NCI-H2029 treated with DMSO at 0.1 percent for 48 hours (cell line): ENCODE measurements around the gene MYCBPAP.

Source experiments
- DNase-seq: peaks from one replicate; lab custom pipeline; 2025; lab: John Stamatoyannopoulos, UW

Gene MYCBPAP

GRCh38 chr17:50507871-50508572, at the start of gene MYCBPAP:
TSS of gene MYCBPAP (plus strand) at chr17:50508439. CDS start at chr17:50508675, 236 bp downstream.
- no peak for DNase-seq

GRCh38 chr17:50458701-50459676, 49.2 kb upstream of the MYCBPAP start:
- DNase-seq: peak; percentile 71

GRCh38 chr17:50459756-50460155, 48.5 kb upstream of the MYCBPAP start:
- no peak for DNase-seq

- no peak for DNase-seq
These were observed 47.3 kb upstream of the MYCBPAP start for GRCh38 chr17:50460831-50461526.

GRCh38 chr17:50461550-50462132, 46.6 kb upstream of the MYCBPAP start:
- DNase-seq: no peak

- DNase-seq: no peak
These were observed 45.8 kb upstream of the MYCBPAP start for GRCh38 chr17:50462446-50462845.

GRCh38 chr17:50464121-50464520, 44.1 kb upstream of the MYCBPAP start:
- DNase-seq: no peak

- DNase-seq: no peak
These were observed 43.5 kb upstream of the MYCBPAP start for GRCh38 chr17:50464736-50465135.

- no peak for DNase-seq
These were observed 43.1 kb upstream of the MYCBPAP start for GRCh38 chr17:50465171-50465570.

GRCh38 chr17:50465635-50466034, 42.6 kb upstream of the MYCBPAP start:
- DNase-seq: no peak

- DNase-seq: peak; percentile 33
These were observed 41.7 kb upstream of the MYCBPAP start for GRCh38 chr17:50466371-50467113.

- DNase-seq: no peak
These were observed 41.0 kb upstream of the MYCBPAP start for GRCh38 chr17:50467114-50467854.

GRCh38 chr17:50467855-50468303, 40.4 kb upstream of the MYCBPAP start:
- no peak for DNase-seq

- no peak for DNase-seq
These were observed 39.7 kb upstream of the MYCBPAP start, which contains the start of gene CHAD for GRCh38 chr17:50468304-50469207. TSS of gene CHAD (minus strand) at chr17:50468880. CDS start at chr17:50468813, 67 bp downstream.

- DNase-seq: no peak
These were observed 39.0 kb upstream of the MYCBPAP start for GRCh38 chr17:50469208-50469605.

GRCh38 chr17:50469671-50470305, 38.5 kb upstream of the MYCBPAP start:
- DNase-seq: no peak

- no peak for DNase-seq
These were observed 37.8 kb upstream of the MYCBPAP start for GRCh38 chr17:50470426-50470825.

- no peak for DNase-seq
These were observed 37.0 kb upstream of the MYCBPAP start for GRCh38 chr17:50471009-50471905.
